Measurements from ENCODE around the gene NEK10. TPM values are rescaled to one million over a fixed set of nuclear protein-coding genes. Genes with fewer than 3 reads are reported as not detected.
A peak's percentile ranks its signal among the peaks of the same experiment; 100 is the strongest.

NEK10 gene
- total and polyA plus RNA-seq, 2 of the 13 experiments (the other 11 are each of a cell fraction or from before 2014, with no cell fraction given), result 2.8 to 14.2 TPM

DNA sequence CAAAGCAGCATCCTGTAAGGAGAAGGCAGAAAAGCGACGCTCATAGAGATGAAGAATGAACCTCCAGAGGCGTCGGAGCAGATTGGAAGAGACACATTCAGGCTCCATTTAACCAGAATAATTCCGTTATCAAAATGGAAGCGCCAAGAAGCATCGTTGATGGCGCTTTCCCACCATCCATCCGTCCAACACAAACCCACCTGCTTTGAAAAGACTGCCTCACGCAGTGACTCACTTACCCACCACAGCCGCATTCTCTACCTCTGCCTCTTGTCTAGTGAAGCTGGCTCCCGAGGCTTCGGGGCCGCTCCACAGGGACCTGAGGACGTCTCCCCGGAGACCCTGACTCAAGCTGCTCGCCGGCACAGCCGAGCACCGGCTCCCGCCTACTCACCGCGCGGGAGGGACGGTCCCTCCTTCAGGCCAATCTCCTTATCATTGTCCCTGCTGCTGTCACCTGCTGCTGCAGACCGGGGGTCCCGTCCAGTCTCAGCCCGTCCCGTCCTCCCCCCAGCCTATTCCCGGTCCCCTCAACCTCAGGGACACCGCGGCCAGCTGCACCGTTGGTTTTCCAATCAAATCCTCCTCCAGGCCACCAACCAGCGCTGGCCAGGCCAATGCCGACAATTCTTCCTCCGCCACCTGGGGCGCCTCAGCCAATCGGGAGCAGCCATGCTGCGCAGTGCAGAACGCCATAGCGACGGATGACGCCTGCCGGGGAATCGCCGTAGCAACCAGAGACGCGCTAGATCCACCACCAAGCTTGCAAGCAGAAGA is at the start of gene NEK10 (continued):
- TF ChIP-seq ISX (CRISPR knock-in tag; conservative IDR thresholded peaks at IDR 0.05), result no peak
- no peak for TF ChIP-seq ZNF772 (CRISPR knock-in tag; IDR thresholded peaks at IDR 0.05)
- no peak for TF ChIP-seq TSC22D2 (CRISPR knock-in tag; IDR thresholded peaks at IDR 0.05; ENCODE audit: borderline replicate concordance)
- peak; percentile 87 for TF ChIP-seq SALL1 (CRISPR knock-in tag; IDR thresholded peaks at IDR 0.05)
- no peak for TF ChIP-seq ZNF143 (CRISPR knock-in tag; IDR thresholded peaks at IDR 0.05)
- TF ChIP-seq, protein P1, sequence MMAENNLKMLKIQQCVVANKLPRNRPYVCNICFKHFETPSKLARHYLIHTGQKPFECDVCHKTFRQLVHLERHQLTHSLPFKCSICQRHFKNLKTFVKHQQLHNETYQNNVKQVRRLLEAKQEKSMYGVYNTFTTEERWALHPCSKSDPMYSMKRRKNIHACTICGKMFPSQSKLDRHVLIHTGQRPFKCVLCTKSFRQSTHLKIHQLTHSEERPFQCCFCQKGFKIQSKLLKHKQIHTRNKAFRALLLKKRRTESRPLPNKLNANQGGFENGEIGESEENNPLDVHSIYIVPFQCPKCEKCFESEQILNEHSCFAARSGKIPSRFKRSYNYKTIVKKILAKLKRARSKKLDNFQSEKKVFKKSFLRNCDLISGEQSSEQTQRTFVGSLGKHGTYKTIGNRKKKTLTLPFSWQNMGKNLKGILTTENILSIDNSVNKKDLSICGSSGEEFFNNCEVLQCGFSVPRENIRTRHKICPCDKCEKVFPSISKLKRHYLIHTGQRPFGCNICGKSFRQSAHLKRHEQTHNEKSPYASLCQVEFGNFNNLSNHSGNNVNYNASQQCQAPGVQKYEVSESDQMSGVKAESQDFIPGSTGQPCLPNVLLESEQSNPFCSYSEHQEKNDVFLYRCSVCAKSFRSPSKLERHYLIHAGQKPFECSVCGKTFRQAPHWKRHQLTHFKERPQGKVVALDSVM (CRISPR knock-in tag; IDR thresholded peaks at IDR 0.05), result no peak
- TF ChIP-seq NCOA5 (CRISPR knock-in tag; IDR thresholded peaks at IDR 0.05), result no peak
- no peak for TF ChIP-seq ZKSCAN1 (IDR thresholded peaks at IDR 0.05; ENCODE audit: low read length)
- no peak for TF ChIP-seq NR2F6 (IDR thresholded peaks at IDR 0.05)
- TF ChIP-seq NR2F6 (CRISPR knock-in tag; IDR thresholded peaks at IDR 0.05), result no peak
- TF ChIP-seq ZNF660 (CRISPR knock-in tag; IDR thresholded peaks at IDR 0.05; ENCODE audit: borderline replicate concordance, low read depth), result no peak
- no peak for TF ChIP-seq FLYWCH1 (CRISPR knock-in tag; IDR thresholded peaks at IDR 0.05)
- no peak for TF ChIP-seq ZNF335 (CRISPR knock-in tag; IDR thresholded peaks at IDR 0.05)
- TF ChIP-seq JUN (CRISPR knock-in tag; IDR thresholded peaks at IDR 0.05), result no peak
- peak; percentile 32; the same call in 1 of the 2 replicates for TF ChIP-seq HOXA5 (CRISPR knock-in tag; IDR thresholded peaks at IDR 0.05)
- TF ChIP-seq ZNF160 (CRISPR knock-in tag; IDR thresholded peaks at IDR 0.05), result no peak
- TF ChIP-seq ZNF570 (CRISPR knock-in tag; IDR thresholded peaks at IDR 0.05; ENCODE audit: borderline replicate concordance), result no peak
- TF ChIP-seq SP5 (CRISPR knock-in tag; IDR thresholded peaks at IDR 0.05; ENCODE audit: borderline replicate concordance, low read depth), result no peak
- 0 out of 2 replicates have a peak, but pooled peaks have one; percentile 64 for TF ChIP-seq BORCS8-MEF2B (CRISPR knock-in tag; IDR thresholded peaks at IDR 0.05)
- TF ChIP-seq, protein P2, sequence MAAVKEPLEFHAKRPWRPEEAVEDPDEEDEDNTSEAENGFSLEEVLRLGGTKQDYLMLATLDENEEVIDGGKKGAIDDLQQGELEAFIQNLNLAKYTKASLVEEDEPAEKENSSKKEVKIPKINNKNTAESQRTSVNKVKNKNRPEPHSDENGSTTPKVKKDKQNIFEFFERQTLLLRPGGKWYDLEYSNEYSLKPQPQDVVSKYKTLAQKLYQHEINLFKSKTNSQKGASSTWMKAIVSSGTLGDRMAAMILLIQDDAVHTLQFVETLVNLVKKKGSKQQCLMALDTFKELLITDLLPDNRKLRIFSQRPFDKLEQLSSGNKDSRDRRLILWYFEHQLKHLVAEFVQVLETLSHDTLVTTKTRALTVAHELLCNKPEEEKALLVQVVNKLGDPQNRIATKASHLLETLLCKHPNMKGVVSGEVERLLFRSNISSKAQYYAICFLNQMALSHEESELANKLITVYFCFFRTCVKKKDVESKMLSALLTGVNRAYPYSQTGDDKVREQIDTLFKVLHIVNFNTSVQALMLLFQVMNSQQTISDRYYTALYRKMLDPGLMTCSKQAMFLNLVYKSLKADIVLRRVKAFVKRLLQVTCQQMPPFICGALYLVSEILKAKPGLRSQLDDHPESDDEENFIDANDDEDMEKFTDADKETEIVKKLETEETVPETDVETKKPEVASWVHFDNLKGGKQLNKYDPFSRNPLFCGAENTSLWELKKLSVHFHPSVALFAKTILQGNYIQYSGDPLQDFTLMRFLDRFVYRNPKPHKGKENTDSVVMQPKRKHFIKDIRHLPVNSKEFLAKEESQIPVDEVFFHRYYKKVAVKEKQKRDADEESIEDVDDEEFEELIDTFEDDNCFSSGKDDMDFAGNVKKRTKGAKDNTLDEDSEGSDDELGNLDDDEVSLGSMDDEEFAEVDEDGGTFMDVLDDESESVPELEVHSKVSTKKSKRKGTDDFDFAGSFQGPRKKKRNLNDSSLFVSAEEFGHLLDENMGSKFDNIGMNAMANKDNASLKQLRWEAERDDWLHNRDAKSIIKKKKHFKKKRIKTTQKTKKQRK (IDR thresholded peaks at IDR 0.05; ENCODE audit: low read length), result no peak
- no peak for TF ChIP-seq ZNF7 (CRISPR knock-in tag; IDR thresholded peaks at IDR 0.05)

Measured in HepG2 (cell line).